ENCODE data around the gene PIR. TPM values are rescaled to one million over a fixed set of nuclear protein-coding genes. Genes with fewer than 3 reads are reported as not detected.

The PIR gene
- total and polyA plus RNA-seq, 9 of the 15 experiments (the other 6 are each of a cell fraction or from before 2014, with no cell fraction given): 7.5 to 29.8 (median 11.5) TPM

GRCh38 chrX:15493118-15493962, at the start of gene PIR (continued):
- TF ChIP-seq SAP30 (IDR thresholded peaks at IDR 0.05; ENCODE audit: borderline replicate concordance, insufficient read depth, low read depth, low read length, poor library complexity, severe bottlenecking) (no peak), BRF2 (IDR thresholded peaks at IDR 0.05; ENCODE audit: borderline replicate concordance, insufficient read depth, insufficient read length) (no peak), GTF2E2 (tag; IDR thresholded peaks at IDR 0.05) (no peak), GTF2F1 (IDR thresholded peaks at IDR 0.05; ENCODE audit: low read depth, low read length) (no peak), ZNF584 (CRISPR knock-in tag; IDR thresholded peaks at IDR 0.05; ENCODE audit: low read depth) (no peak), ZNF41 (CRISPR knock-in tag; conservative IDR thresholded peaks at IDR 0.05) (no peak), VEZF1 (CRISPR knock-in tag; IDR thresholded peaks at IDR 0.05) (peak; percentile 64), EHMT2 (IDR thresholded peaks at IDR 0.05) (no peak), BACH1 (tag; IDR thresholded peaks at IDR 0.05) (peak; percentile 92), TAF1 (IDR thresholded peaks at IDR 0.05; ENCODE audit: control insufficient read depth, extremely low read depth, insufficient read depth, low read length, severe bottlenecking) (peak; percentile 29), CLOCK (CRISPR knock-in tag; IDR thresholded peaks at IDR 0.05; ENCODE audit: borderline replicate concordance) (no peak), PHF20 (IDR thresholded peaks at IDR 0.05; ENCODE audit: partially characterized antibody) (no peak), GMEB1 (CRISPR knock-in tag; IDR thresholded peaks at IDR 0.05) (no peak), ZNF174 (CRISPR knock-in tag; IDR thresholded peaks at IDR 0.05) (no peak), ZNF184 (CRISPR knock-in tag; IDR thresholded peaks at IDR 0.05) (no peak), HDAC2 (IDR thresholded peaks at IDR 0.05) (peak; percentile 45; the same call in 1 of the 2 replicates), CBX5 (IDR thresholded peaks at IDR 0.05; ENCODE audit: borderline replicate concordance, low read depth) (no peak), ZNF639 (CRISPR knock-in tag; conservative IDR thresholded peaks at IDR 0.05 in 1 of 2, IDR thresholded peaks at IDR 0.05 in 1 of 2) (no peak)
